Neutrophil (primary cell): ENCODE measurements around the gene TNRC6B.

Experiments
- H3K27ac ChIP-seq: fragments of 200-600 bp; sonication (generic); 2 replicates; pipeline ENCODE4 v1.5.1; 2016; ENCODE audit warnings: mild to moderate bottlenecking, moderate library complexity
- H3K27me3 ChIP-seq: fragments of 200-600 bp; sonication (generic); 2 replicates; pipeline ENCODE4 v1.6.0; 2016; ENCODE audit warnings: mild to moderate bottlenecking
- H3K36me3 ChIP-seq: fragments of 200-600 bp; sonication (generic); 2 replicates; pipeline ENCODE4 v1.5.1; 2017
- H3K4me1 ChIP-seq, 2 experiments: fragments of 200-600 bp in 1 of 2; sonication (generic) in 1 of 2; 1 replicate in 1 of 2; 2 replicates in 1 of 2; pipeline versions ENCODE4 v1.5.1 to v1.6.1; 2013 to 2016; ENCODE audit warnings: low read depth in 1 of 2, low read length in 1 of 2, mild to moderate bottlenecking in 1 of 2, moderate library complexity in 1 of 2; ENCODE audit not compliant: control insufficient read depth in 1 of 2, insufficient read depth in 1 of 2
- H3K4me3 ChIP-seq, 2 experiments: fragments of 200-600 bp in 1 of 2; sonication (generic) in 1 of 2; 1 replicate in 1 of 2; 2 replicates in 1 of 2; pipeline ENCODE4 v1.5.1; 2013 to 2016; ENCODE audit warnings: low read depth in 1 of 2, low read length in 1 of 2, mild to moderate bottlenecking in 1 of 2, moderate library complexity in 1 of 2
- H3K9me3 ChIP-seq: fragments of 200-600 bp; sonication (generic); 2 replicates; pipeline ENCODE4 v1.5.1; 2016
- CTCF ChIP-seq: fragments of 200-600 bp; sonication (generic); IDR thresholded peaks from 2 replicates; pipeline ENCODE4 v1.5.1; 2016; ENCODE audit warnings: antibody characterized with exemption

The TNRC6B gene

GRCh38 chr22:40239345-40239683 is 61.6 kb downstream of the TNRC6B start:
- Histone ChIP-seq H3K4me3 (no peak overlapping the region), H3K4me1 (peaks cover 15 to 17% of the 10 kb centered on the region in 2 experiments), H3K27ac (no peak overlapping the region), H3K36me3 (no peaks in the 10 kb centered on the region), H3K27me3 (no peaks in the 10 kb centered on the region), H3K9me3 (no peaks in the 10 kb centered on the region)
- no peak for TF ChIP-seq CTCF

- H3K4me1 ChIP-seq: peaks cover 18 to 23% of the 10 kb centered on the region in 2 experiments
- no peak for TF ChIP-seq CTCF
- no peaks in the 10 kb centered on the region for H3K9me3 ChIP-seq
- peak overlapping the region; percentile 0 for H3K27ac ChIP-seq
- no peaks in the 10 kb centered on the region for H3K36me3 ChIP-seq
- no peak overlapping the region for H3K4me3 ChIP-seq
- no peaks in the 10 kb centered on the region for H3K27me3 ChIP-seq
These were observed 62.4 kb downstream of the TNRC6B start for GRCh38 chr22:40240160-40240559.

- peaks cover 18 to 23% of the 10 kb centered on the region in 2 experiments for H3K4me1 ChIP-seq
- H3K27me3 ChIP-seq: no peaks in the 10 kb centered on the region
- H3K9me3 ChIP-seq: no peaks in the 10 kb centered on the region
- H3K36me3 ChIP-seq: no peaks in the 10 kb centered on the region
- no peak overlapping the region for H3K4me3 ChIP-seq
- no peak for TF ChIP-seq CTCF
- H3K27ac ChIP-seq: peak overlapping the region; percentile 0
These were observed 63.0 kb downstream of the TNRC6B start for GRCh38 chr22:40240686-40241085.

GRCh38 chr22:40241200-40241763 is 63.6 kb downstream of the TNRC6B start:
- H3K27me3 ChIP-seq: no peaks in the 10 kb centered on the region
- TF ChIP-seq CTCF: no peak
- H3K36me3 ChIP-seq: peaks cover 4% of the 10 kb centered on the region
- no peak overlapping the region for H3K4me3 ChIP-seq
- no peaks in the 10 kb centered on the region for H3K9me3 ChIP-seq
- H3K4me1 ChIP-seq: peaks cover 18 to 23% of the 10 kb centered on the region in 2 experiments
- H3K27ac ChIP-seq: peak overlapping the region; percentile 0

- Histone ChIP-seq H3K27me3 (no peaks in the 10 kb centered on the region), H3K9me3 (no peaks in the 10 kb centered on the region), H3K4me3 (no peak overlapping the region), H3K36me3 (peaks cover 20% of the 10 kb centered on the region), H3K4me1 (peaks cover 18 to 23% of the 10 kb centered on the region in 2 experiments), H3K27ac (peak overlapping the region; percentile 79)
- no peak for TF ChIP-seq CTCF
These were observed 66.2 kb downstream of the TNRC6B start for GRCh38 chr22:40243891-40244290.

- Histone ChIP-seq H3K27ac (peak overlapping the region; percentile 79), H3K9me3 (no peaks in the 10 kb centered on the region), H3K4me1 (peaks cover 18 to 20% of the 10 kb centered on the region in 2 experiments), H3K4me3 (no peak overlapping the region), H3K36me3 (peaks cover 23% of the 10 kb centered on the region), H3K27me3 (no peaks in the 10 kb centered on the region)
- no peak for TF ChIP-seq CTCF
These were observed 66.9 kb downstream of the TNRC6B start for GRCh38 chr22:40244586-40244985.
